HG03558 (cell line): ENCODE results near the gene SLC25A25.
"Not testable (repeated sequence)": the region's sequence is repeated elsewhere in the genome, so short reads cannot be mapped to it uniquely, and the experiment has no call there.

Experiments used
- ATAC-seq: cut with Tn5 transposase; IDR thresholded peaks from one replicate; pipeline ENCODE4 v1.9.1; 2021; ENCODE audit warnings: moderate number of reproducible peaks; ENCODE audit not compliant: unreplicated experiment; ENCODE audit errors: extremely low read depth

SLC25A25 gene

DNA sequence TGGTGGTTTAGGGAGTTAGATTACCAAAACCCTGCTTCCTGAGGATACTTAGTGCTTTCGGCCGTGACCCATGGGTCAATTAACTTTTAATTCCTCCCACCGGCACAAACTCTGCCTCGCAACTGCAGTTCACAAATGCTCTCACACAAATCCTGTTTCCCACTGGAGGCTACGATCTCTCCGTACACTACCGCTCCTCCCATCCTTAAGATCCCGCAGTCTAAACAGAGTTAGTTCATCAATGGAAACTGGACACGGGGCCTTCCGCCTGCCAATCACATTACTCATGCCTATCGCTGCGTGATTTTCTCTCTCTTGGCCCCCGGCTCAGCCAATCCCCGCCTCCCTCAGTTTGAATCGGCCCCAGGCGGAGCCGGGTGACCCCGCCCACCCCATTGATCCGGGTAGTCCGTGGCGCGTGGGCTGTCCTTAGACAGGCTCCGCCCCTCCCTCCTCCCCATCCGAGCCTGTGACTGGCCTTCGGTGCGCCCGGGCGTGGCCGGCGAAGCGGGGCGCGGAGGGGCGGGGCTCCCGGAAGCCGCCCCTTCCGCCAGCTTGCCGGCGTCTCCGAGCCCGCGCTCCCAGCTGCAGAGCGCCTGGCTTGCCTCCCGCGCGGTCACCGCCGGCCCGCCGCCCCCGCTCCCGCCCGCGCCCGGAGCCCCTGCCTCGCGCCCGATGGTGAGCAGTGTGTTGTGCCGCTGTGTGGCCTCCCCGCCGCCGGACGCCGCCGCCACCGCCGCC lies at the start of gene SLC25A25:
TSS of gene SLC25A25 (plus strand) at position 588 of the 741 bp plus-strand sequence. CDS start at position 676, 88 bp downstream.
- ATAC-seq, result peak; percentile 40

DNA sequence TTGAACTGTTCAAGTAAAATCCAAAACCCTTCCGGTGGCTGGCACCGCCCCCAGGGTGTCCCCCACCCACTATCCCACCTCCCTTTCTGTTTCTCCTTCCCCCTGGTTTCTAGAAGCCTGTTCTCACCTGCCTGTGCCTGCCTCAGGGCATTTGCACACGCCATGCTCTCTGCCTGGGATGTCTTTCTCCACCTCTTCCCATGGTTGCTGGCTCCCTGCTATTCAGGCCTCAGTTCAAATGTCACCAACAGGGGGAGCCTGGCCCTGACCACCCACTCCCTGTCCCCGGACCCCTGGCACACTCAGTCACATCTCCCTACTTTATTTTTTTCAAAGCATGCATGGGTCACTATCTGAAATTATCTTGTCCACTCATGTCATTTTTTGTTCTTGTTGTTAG lies 47.3 kb upstream of the SLC25A25 start:
- ATAC-seq, result no peak

DNA sequence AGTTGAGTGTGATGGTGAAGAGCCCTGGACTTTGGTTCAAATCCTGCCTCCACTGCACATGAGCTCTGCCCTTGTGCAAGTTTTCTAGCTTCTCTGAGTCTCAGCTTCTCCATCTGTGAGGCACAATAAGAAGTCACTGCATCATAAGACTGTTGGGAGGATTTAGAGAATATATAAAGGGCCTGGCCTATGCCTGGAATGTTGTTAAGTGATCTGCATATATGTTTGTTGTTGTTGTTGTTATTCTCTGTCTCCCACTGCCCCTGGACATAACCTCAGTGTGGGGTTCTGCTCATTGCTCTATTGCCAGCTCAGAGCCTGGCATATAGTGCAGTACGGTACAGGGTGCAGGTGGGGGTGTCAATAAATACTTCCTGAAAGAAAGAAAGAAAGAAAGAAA lies 46.9 kb upstream of the SLC25A25 start:
- ATAC-seq, result no peak

DNA sequence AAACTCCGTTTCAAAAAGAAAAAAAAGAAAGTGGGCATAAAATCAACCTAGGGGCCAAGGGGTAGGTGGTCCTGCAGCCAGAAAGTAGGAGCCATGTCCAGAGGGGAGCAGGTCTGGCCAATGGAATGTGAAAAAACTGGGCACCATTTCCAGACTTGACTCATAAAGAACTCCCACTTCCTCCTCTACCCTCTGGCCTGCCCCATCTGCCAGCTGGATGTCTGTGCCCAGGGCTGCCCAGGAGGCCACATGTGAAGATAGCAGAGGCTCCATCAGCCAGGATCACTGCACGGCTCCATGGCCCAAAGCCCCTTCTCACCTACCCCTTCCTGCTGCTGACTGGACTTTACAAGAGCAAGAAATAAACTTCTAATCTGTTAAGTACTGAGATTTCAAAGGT lies 45.1 kb upstream of the SLC25A25 start:
- ATAC-seq, result no peak

DNA sequence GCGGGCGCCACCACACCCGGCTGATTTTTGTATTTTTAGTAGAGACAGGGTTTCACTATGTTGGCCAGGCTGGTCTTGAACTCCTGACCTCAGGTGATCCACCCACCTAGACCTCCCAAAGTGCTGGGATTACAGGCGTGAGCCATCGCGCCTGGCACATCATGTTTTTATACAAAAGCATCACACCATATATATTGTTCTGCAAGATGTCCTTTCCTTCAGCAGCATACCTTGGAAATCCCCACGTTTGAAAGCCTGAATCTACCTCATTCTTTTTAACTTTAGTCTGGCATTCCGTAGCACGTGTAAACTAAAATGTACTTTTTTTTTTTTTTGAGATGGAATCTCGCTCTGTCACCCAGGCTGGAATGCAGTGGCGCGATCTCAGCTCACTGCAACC lies 44.4 kb upstream of the SLC25A25 start:
- ATAC-seq, result not testable (repeated sequence)

DNA sequence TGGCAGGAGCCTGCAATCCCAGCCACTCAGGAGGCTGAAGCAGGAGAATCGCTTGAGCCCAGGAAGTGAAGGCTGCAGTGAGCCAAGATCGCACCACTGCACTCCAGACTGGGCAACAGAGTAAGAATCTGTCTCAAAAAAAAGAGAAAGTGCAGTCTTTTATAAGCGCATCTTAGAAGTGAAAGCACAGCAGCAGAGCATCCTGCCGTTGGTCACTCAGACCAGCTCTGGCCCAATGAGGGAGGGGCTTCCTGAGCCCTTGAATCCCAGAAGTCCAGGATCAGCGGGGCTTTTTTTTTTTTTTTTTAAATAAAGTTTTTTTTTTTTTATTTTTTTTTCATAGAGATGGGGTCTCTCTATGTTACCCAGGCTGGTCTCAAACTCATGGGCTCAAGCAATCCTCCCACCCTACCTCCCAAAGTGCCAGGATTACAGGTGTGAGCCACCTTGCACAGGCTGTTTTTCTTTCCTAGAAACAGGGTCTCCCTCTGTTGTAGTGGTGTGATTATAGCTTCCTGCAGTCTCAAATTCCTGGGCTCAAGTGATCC lies 43.2 kb upstream of the SLC25A25 start:
- no peak for ATAC-seq

DNA sequence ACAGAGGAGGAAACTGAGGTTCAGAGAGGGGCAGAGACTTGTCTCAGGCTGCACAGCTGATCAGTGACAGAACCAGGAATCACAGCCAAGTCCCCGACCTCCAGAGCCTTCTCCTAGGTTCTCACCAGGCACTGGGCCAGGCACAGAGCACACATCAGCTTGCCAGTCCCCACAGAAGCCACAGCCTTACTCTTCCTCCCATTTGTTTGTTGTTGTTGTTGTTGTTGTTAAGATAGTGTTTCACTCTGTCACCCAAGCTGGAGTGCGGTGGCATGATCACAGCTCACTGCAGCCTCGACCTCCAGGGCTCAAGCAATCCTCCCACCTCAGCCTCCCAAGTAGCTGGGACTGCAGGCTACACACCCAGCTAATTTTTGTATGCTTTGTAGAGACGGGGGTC lies 42.3 kb upstream of the SLC25A25 start:
- no peak for ATAC-seq

DNA sequence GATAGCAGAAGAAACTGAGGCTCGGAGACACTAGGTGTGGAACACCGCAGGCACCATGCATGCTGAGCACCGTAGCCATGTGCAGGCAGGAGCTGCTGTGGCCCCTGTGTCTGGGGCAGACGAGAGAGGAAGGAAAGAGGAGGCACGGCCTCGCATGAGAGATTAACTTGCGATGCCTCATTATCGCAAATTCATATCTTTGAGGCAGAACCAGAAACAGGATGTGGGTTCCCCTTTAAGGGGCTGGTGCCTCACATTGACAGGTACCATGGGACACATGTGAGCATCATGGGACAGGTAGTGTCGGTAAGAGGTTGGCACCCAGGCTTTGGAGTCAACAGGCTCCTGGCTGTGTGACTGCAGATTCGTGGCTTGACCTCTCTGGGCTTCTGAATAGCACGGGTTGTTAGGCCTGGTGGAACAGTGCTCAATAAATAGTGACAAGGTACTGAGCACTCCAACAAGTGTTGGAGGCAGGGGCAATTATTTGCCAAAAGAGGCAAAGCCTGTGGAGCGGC lies 41.7 kb upstream of the SLC25A25 start:
- no peak for ATAC-seq

DNA sequence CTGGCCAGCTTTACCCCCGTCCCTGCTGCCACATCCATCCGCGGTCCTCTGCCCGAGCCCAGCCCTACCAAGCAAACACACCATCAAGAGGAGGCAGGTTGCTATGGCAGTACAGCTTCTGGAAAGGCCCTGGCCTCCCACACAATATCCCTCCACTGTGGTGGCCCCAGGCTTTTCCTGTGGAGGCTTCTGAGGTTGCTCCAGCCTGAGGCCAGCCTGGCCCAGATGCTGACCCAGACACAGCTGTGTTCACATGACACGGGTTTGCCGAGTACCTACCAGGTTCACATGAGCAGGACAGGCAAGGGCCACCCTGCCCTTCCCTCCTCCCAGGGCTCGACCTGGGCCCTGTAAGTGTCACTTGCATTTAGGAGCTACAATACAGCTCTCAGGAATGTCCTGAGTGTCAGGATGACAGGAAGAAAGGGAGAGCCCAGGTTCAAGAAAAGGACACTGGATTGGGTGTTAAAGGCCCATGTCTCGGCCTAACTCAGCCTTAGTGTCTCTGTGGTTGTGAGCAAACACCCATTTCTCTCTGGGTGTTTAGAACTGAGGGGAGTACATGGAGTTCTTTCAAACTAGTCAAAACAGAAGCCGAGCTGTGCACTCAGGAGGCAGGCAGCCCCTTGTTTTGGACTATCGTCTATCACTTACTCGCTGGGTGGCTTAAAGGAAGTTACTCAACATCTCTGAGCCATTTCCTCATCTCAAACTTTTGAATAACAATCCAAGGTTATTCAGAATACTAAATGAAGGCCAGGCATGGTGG lies 41.1 kb upstream of the SLC25A25 start:
- no peak for ATAC-seq

DNA sequence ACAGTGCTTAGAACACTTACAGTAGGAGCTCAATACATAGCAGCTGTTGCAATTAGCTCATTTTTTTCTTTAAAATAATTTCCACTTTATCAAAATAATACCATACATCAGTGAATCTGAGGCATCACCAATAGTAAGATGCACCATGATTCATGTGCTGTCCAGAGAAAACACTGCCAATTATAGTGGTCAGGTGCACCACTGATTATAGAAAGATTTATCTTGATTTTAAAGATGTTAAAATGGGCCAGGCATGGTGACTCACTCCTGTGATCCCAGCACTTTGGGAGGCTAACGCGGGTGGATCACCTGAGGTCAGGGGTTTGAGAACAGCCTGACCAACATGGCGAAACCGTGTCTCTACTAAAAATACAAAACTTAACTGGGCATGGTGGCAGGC lies 40.3 kb upstream of the SLC25A25 start:
- ATAC-seq, result no peak

DNA sequence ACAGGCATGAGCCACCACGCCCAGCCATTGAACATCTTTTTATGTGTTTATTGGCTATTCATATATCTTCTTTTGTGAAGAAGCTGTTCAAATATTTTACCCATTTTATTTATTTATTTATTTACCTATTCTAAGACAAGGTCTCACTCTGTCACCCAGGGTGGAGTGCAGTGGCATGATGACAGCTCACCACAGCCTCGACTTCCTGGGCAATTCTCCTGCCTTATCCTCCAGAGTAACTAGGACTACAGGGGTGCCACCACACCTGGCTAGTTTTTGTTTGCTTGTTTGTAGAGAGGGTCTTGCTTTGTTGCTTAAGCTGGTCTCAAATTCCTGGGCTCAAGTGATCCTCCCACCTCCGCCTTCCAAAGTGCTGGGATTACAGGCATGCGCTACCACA lies 34.4 kb upstream of the SLC25A25 start:
- ATAC-seq, result no peak

DNA sequence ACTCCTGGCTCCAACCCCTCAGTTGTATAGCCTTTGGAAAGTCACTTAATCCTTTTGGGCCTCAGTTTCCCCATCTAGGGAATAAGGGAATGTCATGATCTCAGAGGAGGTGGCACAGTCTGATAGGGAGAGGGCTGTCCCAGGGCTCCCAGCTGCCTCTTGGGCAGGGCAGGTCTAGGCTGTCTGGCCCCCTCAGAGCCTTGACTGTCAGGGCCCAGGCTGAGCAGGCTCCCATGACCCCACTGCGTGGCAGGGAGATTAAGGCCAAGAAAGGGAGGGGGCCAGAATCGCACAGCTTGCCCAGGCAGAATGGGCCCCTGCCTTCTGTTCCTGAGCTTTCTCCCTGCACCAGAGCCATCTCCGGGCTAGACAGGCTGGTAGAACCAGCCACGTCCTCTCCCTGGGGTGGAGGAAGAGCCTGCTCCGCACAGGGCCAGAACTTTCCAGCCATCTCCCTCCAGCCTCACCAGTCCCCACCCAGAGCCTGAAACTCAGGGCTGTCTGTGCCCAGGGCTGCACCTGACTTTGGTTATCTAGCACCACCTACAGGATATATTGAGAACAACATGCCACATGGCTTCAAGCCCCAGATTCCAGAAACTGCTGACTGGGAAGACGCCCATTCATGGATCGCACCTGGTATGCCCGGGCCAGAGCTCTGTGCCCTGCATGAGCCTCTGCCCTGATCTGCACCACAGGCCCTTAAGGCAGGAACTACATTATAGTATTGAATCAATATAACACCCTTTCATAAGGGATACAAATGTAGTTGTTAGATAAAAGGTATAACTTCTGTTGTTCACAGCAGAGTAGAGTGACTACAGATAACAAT lies 33.0 kb upstream of the SLC25A25 start:
- ATAC-seq, result no peak

DNA sequence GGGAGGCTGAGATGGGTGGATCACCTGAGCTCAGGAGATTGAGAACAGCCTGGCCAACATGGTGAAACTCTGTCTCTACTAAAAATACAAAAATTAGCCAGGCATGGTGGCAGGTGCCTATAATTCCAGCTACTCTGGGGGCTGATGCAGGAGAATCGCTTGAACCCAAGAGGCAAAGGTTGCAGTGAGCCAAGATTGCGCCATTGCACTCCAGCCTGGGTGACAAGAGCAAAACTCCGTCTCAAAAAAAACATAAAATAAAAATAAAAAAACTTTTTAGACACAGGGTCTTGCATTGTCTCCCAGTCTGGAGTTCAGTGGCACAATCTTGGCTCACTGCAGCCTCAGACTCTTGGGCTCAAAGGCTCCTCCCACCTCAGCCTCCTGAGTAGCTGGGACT lies 31.5 kb upstream of the SLC25A25 start:
- not testable (repeated sequence) for ATAC-seq

DNA sequence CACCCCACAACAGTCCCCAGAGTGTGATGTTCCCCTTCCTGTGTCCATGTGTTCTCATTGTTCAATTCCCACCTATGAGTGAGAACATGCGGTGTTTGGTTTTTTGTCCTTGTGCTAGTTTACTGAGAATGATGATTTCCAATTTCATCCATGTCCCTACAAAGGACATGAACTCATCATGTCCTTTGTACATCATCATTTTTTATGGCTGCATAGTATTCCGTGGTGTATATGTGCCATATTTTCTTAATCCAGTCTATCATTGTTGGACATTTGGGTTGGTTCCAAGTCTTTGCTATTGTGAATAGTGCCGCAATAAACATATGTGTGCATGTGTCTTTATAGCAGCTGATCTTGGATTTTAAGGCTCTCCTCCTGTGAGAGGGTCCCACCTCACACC lies 27.2 kb upstream of the SLC25A25 start:
- ATAC-seq, result not testable (repeated sequence)

DNA sequence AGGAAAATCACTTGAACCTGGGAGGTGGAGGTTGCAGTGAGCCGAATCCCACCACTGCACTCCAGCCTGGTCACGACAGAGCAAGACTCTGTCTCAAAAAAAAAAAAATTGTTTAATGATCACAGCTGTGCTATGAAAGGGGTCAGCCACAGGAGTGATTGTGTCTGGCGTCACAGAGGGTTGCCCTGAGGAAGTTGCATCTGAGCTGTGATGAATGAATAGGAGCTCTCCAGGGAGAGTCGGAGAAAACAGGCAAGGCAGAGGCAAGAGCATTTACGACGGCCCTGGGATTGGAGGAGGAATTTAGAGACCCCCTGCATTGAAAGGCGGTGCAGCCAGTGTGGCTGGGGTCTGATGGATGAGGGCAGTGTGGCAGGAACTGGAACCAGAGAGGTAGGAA lies 26.0 kb upstream of the SLC25A25 start:
- no peak for ATAC-seq

DNA sequence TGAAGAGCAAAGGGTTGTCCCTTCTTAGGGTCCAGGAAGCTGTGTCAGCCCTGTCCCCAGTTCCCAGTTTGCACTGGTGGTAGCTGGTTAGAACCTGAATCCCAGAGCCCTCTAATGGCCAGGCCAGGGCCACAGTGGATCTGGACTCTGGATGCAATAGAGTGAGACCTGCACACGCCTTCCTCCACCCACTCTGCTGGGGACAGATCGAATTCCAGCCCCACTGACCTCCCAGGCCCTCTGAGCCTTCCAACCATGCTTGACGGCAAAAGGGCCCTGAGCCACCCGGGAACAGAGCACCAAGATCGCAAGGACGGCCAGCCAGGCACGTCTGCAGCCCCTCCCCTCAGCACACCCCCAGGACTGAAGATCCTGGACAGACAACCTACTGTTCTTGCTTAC lies 24.6 kb upstream of the SLC25A25 start:
- no peak for ATAC-seq

DNA sequence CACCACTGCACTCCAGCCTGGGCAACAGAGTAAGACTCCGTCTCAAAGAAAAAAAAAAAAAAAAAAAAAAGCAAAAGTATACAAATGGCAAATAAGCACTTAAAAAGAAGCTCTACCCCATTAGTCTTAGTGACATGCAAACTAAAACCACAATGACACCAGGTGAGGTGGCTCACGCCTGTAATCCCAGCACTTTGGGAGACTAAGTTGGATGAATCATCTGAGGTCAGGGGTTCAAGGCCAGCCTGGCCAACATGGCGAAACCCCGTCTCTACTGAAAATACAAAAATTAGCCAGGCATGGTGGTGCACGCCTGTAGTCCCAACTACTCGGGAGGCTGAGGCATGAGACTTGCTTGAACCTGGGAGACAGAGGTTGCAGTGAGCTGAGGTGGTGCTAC lies 22.6 kb upstream of the SLC25A25 start:
- ATAC-seq, result not testable (repeated sequence)

DNA sequence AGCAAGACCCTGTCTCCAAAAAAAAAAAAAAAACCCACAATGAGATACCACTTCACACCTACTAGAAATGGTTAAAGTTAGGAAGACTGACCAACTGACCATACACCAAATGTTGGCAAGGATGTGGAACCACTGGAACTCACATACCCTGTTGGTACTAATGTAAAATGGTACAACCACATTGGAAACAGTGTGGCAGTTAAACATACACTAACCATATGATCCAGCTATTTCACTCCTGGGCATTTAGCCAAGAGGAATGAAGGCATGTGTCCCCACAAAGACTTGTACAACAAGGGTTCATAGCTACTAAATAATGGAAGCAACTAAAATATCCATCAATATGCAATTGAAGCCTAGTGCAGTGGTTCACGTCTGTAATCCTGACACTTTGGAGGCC lies 22.2 kb upstream of the SLC25A25 start:
- ATAC-seq, result no peak

DNA sequence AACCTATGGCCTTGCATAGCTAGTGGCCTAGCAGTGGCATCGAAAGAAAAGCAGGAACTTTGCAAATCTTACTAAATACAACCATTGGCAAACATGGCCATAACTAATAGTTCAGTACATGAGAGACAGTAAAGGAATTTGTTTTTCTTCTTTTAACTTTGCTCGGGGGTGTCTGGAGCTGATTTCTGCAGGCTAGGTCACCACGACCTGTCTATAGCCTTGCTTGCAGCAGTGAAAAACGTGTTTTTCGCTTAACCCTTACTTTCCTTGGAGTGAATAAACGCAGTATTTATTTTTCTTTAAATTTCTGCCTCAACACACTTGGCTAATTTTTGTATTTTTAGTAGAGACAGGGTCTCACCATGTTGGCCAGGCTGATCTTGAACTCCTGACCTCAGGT lies 20.8 kb upstream of the SLC25A25 start:
- no peak for ATAC-seq

DNA sequence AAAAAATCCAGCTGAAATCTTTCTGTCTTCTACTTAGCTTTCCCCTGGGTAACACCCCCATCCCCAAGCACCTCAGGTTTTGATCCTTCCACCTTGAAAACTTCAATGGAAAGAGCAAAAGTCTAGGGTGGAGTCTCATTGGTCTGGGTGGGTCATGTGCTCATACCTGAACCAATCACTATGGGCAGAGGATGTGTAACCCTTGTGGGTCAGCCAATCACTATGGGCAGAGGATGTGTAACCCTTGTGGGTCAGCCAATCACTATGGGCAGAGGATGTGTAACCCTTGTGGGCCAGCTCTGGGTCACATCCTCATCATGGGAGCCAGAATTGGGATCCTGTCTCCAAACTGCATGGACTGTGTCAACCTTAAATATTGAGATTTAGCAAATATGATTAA lies 19.4 kb upstream of the SLC25A25 start:
- ATAC-seq, result no peak
